IMR-90 (cell line): ENCODE data around the gene POLRMT. TPM values are rescaled to one million over a fixed set of nuclear protein-coding genes. Genes with fewer than 3 reads are reported as not detected.

Experiments
- polyA plus RNA-seq, 3 experiments: library from polyadenylated mRNA; depleted of rRNA; stranded (reverse); fragments of >200 nt; gene quantifications; 2 replicates each; pipeline ENCODE4 v1.2.3, GENCODE V29; 2012; ENCODE audit warnings: low replicate concordance in 1 of 3
- total RNA-seq: library from RNA; depleted of rRNA; stranded (reverse); fragments of >200 nt; gene quantifications from 2 replicates; pipeline ENCODE4 v1.2.3, GENCODE V29; 2012; rRNA removed

POLRMT gene
- total and polyA plus RNA-seq, 2 of the 4 experiments (the other 2 are of a cell fraction) = 9.9 to 29.6 TPM

Other genes starting within 250 kb of the POLRMT start
- gene C2CD4C, start 224.4 kb downstream of the POLRMT start, total RNA-seq = under 0.01 TPM in 2 replicates
- gene C2CD4C, start 224.4 kb downstream of the POLRMT start, polyA plus RNA-seq (2012; rRNA removed) = 0.07 and 0.09 TPM in 2 replicates
- gene SHC2, start 172.5 kb downstream of the POLRMT start, total RNA-seq = under 0.01 TPM in 1 of 2 replicates, not detected in the other
- gene SHC2, start 172.5 kb downstream of the POLRMT start, polyA plus RNA-seq (2012; rRNA removed) = 0.68 and 0.72 TPM in 2 replicates
- not detected in 2 replicates for gene MADCAM1, start 137.1 kb downstream of the POLRMT start, total RNA-seq
- 0.24 and 0.26 TPM in 2 replicates for gene MADCAM1, start 137.1 kb downstream of the POLRMT start, polyA plus RNA-seq (2012; rRNA removed)
- gene TPGS1, start 126.0 kb downstream of the POLRMT start, total RNA-seq = 2.7 and 4.2 TPM in 2 replicates
- gene TPGS1, start 126.0 kb downstream of the POLRMT start, polyA plus RNA-seq (2012; rRNA removed) = 6.3 and 13.9 TPM in 2 replicates
- 35.7 and 39.2 TPM in 2 replicates for gene CDC34, start 101.8 kb downstream of the POLRMT start, total RNA-seq
- gene CDC34, start 101.8 kb downstream of the POLRMT start, polyA plus RNA-seq (2012; rRNA removed) = 68.9 and 80.8 TPM in 2 replicates
- not detected in 2 replicates for gene GZMM, start 89.5 kb downstream of the POLRMT start, total RNA-seq
- 0.11 and 0.24 TPM in 2 replicates for gene GZMM, start 89.5 kb downstream of the POLRMT start, polyA plus RNA-seq (2012; rRNA removed)
- 129 and 130 TPM in 2 replicates for gene BSG, start 60.9 kb downstream of the POLRMT start, total RNA-seq
- gene BSG, start 60.9 kb downstream of the POLRMT start, polyA plus RNA-seq (2012; rRNA removed) = 698 and 994 TPM in 2 replicates
- gene HCN2, start 43.7 kb downstream of the POLRMT start, total RNA-seq = 0.56 and 0.72 TPM in 2 replicates
- gene HCN2, start 43.7 kb downstream of the POLRMT start, polyA plus RNA-seq (2012; rRNA removed) = 2.0 and 2.6 TPM in 2 replicates
- not detected in 2 replicates for gene FGF22, start 6.3 kb upstream of the POLRMT start, total RNA-seq
- gene FGF22, start 6.3 kb upstream of the POLRMT start, polyA plus RNA-seq (2012; rRNA removed) = 0.14 and 0.24 TPM in 2 replicates
- gene RNF126, start 29.7 kb upstream of the POLRMT start, total RNA-seq = 7.0 and 8.6 TPM in 2 replicates
- 25.8 and 27.4 TPM in 2 replicates for gene RNF126, start 29.7 kb upstream of the POLRMT start, polyA plus RNA-seq (2012; rRNA removed)
- gene FSTL3, start 42.9 kb upstream of the POLRMT start, total RNA-seq = 32.3 and 39.4 TPM in 2 replicates
- gene FSTL3, start 42.9 kb upstream of the POLRMT start, polyA plus RNA-seq (2012; rRNA removed) = 76.9 and 107 TPM in 2 replicates
- not detected in 2 replicates for gene PRSS57, start 61.9 kb upstream of the POLRMT start, total RNA-seq
- not detected in 2 replicates for gene PRSS57, start 61.9 kb upstream of the POLRMT start, polyA plus RNA-seq (2012; rRNA removed)
- gene PALM, start 75.4 kb upstream of the POLRMT start, total RNA-seq = 2.2 TPM in 2 replicates
- 7.4 and 8.3 TPM in 2 replicates for gene PALM, start 75.4 kb upstream of the POLRMT start, polyA plus RNA-seq (2012; rRNA removed)
- gene MISP, start 117.6 kb upstream of the POLRMT start, total RNA-seq = not detected in 2 replicates
- 0.03 TPM in 1 of 2 replicates, not detected in the other for gene MISP, start 117.6 kb upstream of the POLRMT start, polyA plus RNA-seq (2012; rRNA removed)
- 95.5 and 146 TPM in 2 replicates for gene PTBP1, start 163.9 kb upstream of the POLRMT start, total RNA-seq
- 269 and 483 TPM in 2 replicates for gene PTBP1, start 163.9 kb upstream of the POLRMT start, polyA plus RNA-seq (2012; rRNA removed)
- 0.36 and 0.56 TPM in 2 replicates for gene PLPPR3, start 188.4 kb upstream of the POLRMT start, total RNA-seq
- 1.2 and 2.0 TPM in 2 replicates for gene PLPPR3, start 188.4 kb upstream of the POLRMT start, polyA plus RNA-seq (2012; rRNA removed)
- gene AZU1, start 194.3 kb upstream of the POLRMT start, total RNA-seq = not detected in 2 replicates
- gene AZU1, start 194.3 kb upstream of the POLRMT start, polyA plus RNA-seq (2012; rRNA removed) = 0.12 TPM in 1 of 2 replicates, not detected in the other
- not detected in 2 replicates for gene PRTN3, start 207.5 kb upstream of the POLRMT start, total RNA-seq
- not detected in 2 replicates for gene PRTN3, start 207.5 kb upstream of the POLRMT start, polyA plus RNA-seq (2012; rRNA removed)
- gene ELANE, start 218.8 kb upstream of the POLRMT start, total RNA-seq = not detected in 2 replicates
- gene ELANE, start 218.8 kb upstream of the POLRMT start, polyA plus RNA-seq (2012; rRNA removed) = 0.24 and 0.27 TPM in 2 replicates
- gene CFD, start 226.1 kb upstream of the POLRMT start, total RNA-seq = 1.1 and 1.4 TPM in 2 replicates
- 2.8 and 3.8 TPM in 2 replicates for gene CFD, start 226.1 kb upstream of the POLRMT start, polyA plus RNA-seq (2012; rRNA removed)